ENCODE results near the gene GCSAM.

The GCSAM gene, protein sequence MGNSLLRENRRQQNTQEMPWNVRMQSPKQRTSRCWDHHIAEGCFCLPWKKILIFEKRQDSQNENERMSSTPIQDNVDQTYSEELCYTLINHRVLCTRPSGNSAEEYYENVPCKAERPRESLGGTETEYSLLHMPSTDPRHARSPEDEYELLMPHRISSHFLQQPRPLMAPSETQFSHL

GRCh38 chr3:112132975-112133448 is at the start of gene GCSAM:
GCSAM (minus strand) TSS chr3:112133248; CDS start chr3:112133120, 128 bp downstream.
- no peak for DNase-seq (ENCODE audit: low read depth)

GRCh38 chr3:112175646-112176045 is 42.6 kb upstream of the GCSAM start:
- no peak for DNase-seq (ENCODE audit: low read depth)

GRCh38 chr3:112175037-112175436 is 42.0 kb upstream of the GCSAM start:
- no peak for DNase-seq (ENCODE audit: low read depth)

GRCh38 chr3:112171144-112171543 is 38.1 kb upstream of the GCSAM start:
- no peak for DNase-seq (ENCODE audit: low read depth)

DNA sequence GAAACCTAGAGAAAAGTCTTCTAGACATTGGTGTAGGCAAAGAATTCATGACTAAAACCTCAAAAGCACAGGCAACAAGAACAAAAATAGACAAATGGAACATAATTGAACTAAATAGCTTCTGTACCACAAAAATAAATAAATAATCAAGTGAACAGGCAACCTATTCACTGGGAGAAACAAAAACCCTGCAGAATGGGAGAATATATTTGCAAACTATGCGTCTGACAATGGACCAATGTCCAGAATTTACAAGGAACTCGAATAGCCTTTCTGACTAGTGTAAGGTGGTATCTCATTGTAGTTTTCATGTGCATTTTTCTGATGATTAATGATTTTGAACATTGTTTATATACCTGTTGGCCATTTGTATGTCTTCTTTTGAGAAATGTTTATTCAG is 37.0 kb upstream of the GCSAM start:
- DNase-seq (ENCODE audit: low read depth), result no peak

- DNase-seq (ENCODE audit: low read depth), result no peak
Measured at GRCh38 chr3:112167758-112168157, 34.7 kb upstream of the GCSAM start.

DNA sequence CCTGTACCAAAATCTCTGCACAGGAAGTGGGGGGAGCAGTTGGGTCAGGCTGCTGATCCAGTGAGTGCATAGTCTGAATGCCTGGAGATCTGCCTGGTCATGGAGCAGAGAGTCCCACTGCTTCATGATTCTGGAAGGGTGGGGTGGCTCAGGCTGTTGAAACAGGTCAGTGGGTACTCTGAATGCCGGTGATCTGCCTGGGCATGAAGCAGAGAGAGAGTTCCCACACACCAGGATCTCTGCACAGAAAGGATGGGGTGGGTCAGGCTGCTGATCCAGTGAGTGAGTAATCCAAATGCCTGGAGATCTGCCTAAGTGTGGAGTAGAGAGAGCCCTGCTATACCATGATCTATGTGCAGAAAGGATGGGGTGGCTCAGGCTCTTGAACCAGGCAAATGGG is 16.1 kb upstream of the GCSAM start:
- no peak for DNase-seq (ENCODE audit: low read depth)

- DNase-seq (ENCODE audit: low read depth), result no peak
Measured at GRCh38 chr3:112143689-112144088, 10.6 kb upstream of the GCSAM start.

DNA sequence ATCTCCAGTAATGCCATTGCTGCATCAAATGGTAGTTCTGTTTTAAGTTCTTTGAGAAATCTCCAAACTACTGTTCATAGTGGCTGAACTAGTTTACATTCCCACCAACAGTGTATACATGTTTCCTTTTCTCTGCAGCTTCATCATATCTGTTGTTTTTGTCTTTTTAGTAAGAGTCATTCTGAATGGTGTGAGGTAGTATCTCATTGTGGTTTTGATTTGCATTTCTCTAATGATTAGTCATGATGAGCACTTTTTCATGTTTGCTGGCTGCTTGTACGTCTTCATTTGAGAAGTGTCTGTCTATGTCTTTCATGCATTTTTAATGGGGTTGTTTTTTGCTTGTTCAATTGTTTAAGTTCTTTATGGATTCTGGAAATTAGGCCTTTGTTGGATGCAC is 10.2 kb upstream of the GCSAM start:
- DNase-seq (ENCODE audit: low read depth), result no peak

GRCh38 chr3:112141293-112141692 is 8.2 kb upstream of the GCSAM start:
- no peak for DNase-seq (ENCODE audit: low read depth)

- no peak for DNase-seq (ENCODE audit: low read depth)
Measured at GRCh38 chr3:112140584-112140983, 7.5 kb upstream of the GCSAM start.

DNA sequence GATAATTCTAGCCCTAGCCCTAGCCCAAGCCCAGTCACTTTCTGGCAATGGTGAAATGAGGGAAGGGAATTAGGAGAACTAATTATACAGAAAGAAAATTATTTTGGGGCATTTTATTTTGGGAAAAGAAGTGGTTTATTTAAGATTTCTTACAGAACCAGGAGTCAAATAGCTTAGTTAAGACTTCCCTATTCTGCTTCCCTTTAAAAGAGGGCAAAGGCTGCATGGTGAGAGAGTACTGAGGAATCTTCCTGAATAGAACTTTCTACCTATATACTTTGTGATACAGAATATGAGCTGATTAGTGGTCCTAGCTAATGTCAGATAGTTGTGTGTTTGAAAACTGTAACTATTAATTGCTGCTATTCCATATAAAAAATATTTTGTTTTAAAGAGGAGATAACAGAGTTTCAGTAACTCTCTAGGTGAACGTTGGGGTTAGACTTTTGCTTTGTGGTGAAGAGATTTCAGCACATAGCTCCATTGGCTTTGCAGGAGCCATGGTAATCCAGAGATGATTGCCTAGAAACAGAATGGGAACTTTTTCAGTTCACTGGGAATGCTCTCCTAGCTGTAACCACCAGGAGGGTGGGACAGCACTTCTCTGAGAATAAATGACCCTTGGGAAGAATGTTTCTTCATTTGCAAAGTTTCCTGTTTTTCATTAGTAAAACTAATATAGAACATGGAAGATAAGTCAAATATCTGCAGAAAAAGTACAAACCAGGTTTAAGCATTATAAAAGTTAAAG is 5.3 kb upstream of the GCSAM start:
- no peak for DNase-seq (ENCODE audit: low read depth)

GRCh38 chr3:112137781-112138180 is 4.7 kb upstream of the GCSAM start:
- no peak for DNase-seq (ENCODE audit: low read depth)

- DNase-seq (ENCODE audit: low read depth), result no peak
Measured at GRCh38 chr3:112136959-112137693, 4.1 kb upstream of the GCSAM start.

DNA sequence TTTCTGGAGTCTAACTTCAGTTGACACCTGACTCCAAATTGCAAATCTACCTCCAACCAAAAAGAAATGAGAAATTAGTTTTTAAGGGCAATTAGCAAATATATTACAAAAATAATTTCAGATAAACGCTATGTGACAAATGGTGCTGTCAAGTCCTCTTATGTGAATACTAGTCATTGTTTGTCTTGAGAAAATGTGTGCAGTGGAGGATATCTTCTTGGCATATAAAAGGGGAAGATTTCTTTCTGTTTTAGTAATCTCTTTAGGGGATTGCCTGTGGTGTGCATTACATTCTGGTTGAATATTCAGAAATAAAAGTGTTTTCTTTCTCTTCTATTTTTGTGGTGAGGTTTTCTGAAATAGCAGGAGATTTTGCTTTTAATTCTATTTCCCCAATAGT is 3.0 kb upstream of the GCSAM start:
- DNase-seq (ENCODE audit: low read depth), result no peak

DNA sequence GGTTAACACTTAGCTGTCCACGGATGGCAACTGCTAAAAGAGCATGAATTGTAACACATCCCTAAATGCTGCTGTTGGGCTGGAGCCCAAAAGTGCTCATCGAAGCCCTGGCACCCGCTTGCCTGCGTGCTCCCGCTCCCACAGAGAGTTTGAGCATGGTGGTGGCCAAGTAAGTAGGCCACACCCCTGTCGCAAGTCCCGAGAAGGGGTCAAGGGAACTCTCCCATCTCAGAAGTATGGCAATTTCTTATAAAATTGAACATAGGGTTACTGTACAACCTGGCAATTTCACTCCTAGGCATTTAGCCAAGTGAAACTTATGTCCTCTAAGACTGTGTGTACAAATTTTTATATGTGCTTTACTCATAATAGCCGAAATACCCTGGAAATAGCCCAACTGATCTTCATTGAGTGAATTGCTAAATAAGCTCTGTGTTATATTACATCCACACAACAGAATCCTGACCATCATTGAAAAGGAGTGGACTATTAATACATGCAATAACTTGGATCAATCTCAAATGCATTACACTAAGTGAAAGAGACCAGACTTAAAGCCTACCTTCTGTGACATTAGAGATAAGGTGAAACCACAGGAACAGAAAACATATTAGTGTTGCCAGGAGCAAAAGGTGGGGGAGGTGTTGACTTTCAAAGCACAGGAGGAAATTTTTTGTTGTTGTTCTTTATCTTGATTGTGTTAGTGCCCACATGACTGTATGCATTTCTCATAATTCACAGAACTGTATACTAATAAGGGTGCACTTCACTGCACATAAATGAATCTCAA is 1.5 kb upstream of the GCSAM start:
- no peak for DNase-seq (ENCODE audit: low read depth)

- no peak for DNase-seq (ENCODE audit: low read depth)
Measured at GRCh38 chr3:112133626-112134334, 732 bp upstream of the GCSAM start.

DNA sequence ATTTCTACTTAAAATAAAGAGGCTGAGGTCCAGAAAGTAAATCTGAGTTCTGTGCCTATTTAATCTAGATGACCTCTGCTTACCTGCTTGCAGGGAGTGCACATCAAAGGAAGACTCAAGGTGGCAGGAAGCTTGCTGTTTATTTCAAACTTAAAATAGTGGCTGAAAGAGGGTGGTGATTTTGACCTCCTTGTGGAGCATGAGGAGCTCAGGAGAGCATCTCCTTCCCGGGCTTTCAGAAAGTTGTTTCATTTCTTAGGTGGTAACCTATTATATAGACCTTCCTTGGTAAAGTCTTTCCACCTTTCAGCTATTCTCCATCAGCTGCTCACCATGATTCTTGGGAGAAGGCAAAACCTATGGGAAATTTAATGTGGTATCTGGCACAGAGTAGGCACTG is 494 bp downstream of the GCSAM start:
- no peak for DNase-seq (ENCODE audit: low read depth)

GRCh38 chr3:112132088-112132487 is 960 bp downstream of the GCSAM start:
- no peak for DNase-seq (ENCODE audit: low read depth)

GRCh38 chr3:112131111-112131510 is 1.9 kb downstream of the GCSAM start:
- no peak for DNase-seq (ENCODE audit: low read depth)

DNA sequence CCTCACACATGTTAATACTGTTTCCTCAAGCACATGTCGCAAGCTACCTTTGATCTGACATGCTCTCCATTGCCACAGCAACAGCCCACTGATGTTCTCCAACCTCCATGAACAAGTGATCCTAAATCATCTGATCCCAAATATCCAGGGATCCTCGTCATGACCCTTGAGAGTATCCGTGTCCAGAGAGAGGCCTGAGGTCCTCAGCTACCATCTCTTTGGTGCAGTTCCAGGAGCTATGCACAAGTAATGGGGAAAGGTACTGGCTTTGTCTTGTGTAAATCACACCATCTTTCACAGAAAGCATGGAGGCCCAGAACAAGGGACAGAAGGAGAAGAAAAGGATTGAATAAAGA is 2.4 kb downstream of the GCSAM start:
- DNase-seq (ENCODE audit: low read depth), result no peak

Data from non-pigmented ciliary epithelial cell (primary cell).